ENCODE results near the gene TCP10L.

Gene TCP10L

DNA sequence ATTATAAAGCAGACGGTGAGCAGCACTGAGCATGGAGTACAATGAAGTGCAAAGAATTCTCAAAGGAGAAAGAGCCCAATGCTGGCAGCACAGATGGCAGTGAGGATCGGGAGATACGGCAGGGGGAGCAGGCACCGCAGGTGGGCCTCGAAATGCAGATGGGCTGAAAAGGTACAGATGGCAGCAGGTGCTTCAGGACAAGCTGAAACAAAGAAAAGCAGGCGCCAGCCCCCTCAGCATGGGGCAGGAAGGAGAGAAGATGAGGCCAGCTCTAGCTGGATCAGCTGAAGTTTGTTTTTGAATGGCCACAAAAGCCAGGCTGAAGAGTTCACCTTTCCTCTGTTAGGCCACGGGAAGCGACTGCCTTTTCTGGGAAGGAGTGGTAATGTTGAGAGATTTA, 19.1 kb upstream of the TCP10L start:
- Histone ChIP-seq H4K20me1 (ENCODE audit: insufficient read depth, low read length) (0 out of 2 replicates have a peak, but pooled peaks cover 7% of the 10 kb centered on the region), H3K36me3 (replicated peaks; ENCODE audit: insufficient read depth, low read length) (peaks cover 27% of the 10 kb centered on the region), H3F3A (ENCODE audit: insufficient read depth, low read length) (peaks cover 10% of the 10 kb centered on the region), H3K4me3 (ENCODE audit: low read length) (no peak overlapping the region), H3K79me2 (ENCODE audit: low read length) (peaks cover 15% of the 10 kb centered on the region; the same call in 1 of the 2 replicates), H3K4me2 (ENCODE audit: low read depth, low read length) (no peak overlapping the region), H3K27me3 (replicated peaks; ENCODE audit: insufficient read depth, low read length) (no peaks in the 10 kb centered on the region), H3K9ac (ENCODE audit: low read length) (no peak overlapping the region), H3K4me1 (ENCODE audit: low read length) (no peaks in the 10 kb centered on the region), H3K9me2 (replicated peaks; ENCODE audit: insufficient read depth, low read length) (no peaks in the 10 kb centered on the region), H3K9me3 (replicated peaks; ENCODE audit: insufficient read depth, low read length) (no peaks in the 10 kb centered on the region), H3K27ac (ENCODE audit: low read length) (no peak overlapping the region), H2AFZ (ENCODE audit: low read length) (no peak overlapping the region)
- TF ChIP-seq, protein P1, sequence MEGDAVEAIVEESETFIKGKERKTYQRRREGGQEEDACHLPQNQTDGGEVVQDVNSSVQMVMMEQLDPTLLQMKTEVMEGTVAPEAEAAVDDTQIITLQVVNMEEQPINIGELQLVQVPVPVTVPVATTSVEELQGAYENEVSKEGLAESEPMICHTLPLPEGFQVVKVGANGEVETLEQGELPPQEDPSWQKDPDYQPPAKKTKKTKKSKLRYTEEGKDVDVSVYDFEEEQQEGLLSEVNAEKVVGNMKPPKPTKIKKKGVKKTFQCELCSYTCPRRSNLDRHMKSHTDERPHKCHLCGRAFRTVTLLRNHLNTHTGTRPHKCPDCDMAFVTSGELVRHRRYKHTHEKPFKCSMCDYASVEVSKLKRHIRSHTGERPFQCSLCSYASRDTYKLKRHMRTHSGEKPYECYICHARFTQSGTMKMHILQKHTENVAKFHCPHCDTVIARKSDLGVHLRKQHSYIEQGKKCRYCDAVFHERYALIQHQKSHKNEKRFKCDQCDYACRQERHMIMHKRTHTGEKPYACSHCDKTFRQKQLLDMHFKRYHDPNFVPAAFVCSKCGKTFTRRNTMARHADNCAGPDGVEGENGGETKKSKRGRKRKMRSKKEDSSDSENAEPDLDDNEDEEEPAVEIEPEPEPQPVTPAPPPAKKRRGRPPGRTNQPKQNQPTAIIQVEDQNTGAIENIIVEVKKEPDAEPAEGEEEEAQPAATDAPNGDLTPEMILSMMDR (IDR thresholded peaks at IDR 0.05; ENCODE audit: low read length) = no peak
- no peak for TF ChIP-seq EZH2phosphoT487 (IDR thresholded peaks at IDR 0.05; ENCODE audit: low read length)
- no peak for TF ChIP-seq EZH2 (optimal IDR thresholded peaks at IDR 0.05; ENCODE audit: low read depth, low read length)
- no peak for DNase-seq

DNA sequence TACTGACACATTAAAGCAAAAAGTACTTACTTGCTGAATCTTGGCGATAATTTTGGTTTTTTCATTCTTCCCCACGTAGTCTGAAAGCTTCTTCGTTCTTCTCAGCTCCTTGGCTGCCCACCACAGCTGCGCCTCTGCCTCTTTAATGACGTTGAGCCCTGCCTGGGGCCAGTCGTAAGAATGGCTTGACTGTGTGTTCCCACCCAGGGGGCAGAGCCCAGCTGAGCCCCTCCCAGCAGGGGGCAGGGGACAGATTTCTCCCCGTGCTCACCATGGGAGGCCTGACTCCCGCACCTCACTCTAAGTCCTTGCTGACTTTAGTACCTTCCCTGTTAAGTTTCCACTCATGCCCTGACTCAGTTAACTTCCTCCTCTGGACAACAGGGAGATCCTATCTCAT, 17.8 kb upstream of the TCP10L start:
- 0 out of 2 replicates have a peak, but pooled peaks cover 7% of the 10 kb centered on the region for H4K20me1 ChIP-seq (ENCODE audit: insufficient read depth, low read length)
- H2AFZ ChIP-seq (ENCODE audit: low read length) = no peak overlapping the region
- H3K27me3 ChIP-seq (replicated peaks; ENCODE audit: insufficient read depth, low read length) = no peaks in the 10 kb centered on the region
- H3F3A ChIP-seq (ENCODE audit: insufficient read depth, low read length) = peaks cover 10% of the 10 kb centered on the region
- no peaks in the 10 kb centered on the region for H3K4me1 ChIP-seq (ENCODE audit: low read length)
- H3K9me2 ChIP-seq (replicated peaks; ENCODE audit: insufficient read depth, low read length) = no peaks in the 10 kb centered on the region
- H3K27ac ChIP-seq (ENCODE audit: low read length) = no peak overlapping the region
- no peak overlapping the region for H3K9ac ChIP-seq (ENCODE audit: low read length)
- H3K4me2 ChIP-seq (ENCODE audit: low read depth, low read length) = no peak overlapping the region
- H3K9me3 ChIP-seq (replicated peaks; ENCODE audit: insufficient read depth, low read length) = no peaks in the 10 kb centered on the region
- H3K4me3 ChIP-seq (ENCODE audit: low read length) = no peak overlapping the region
- no peak for DNase-seq
- TF ChIP-seq, protein P1 (IDR thresholded peaks at IDR 0.05; ENCODE audit: low read length) = no peak
- TF ChIP-seq EZH2 (optimal IDR thresholded peaks at IDR 0.05; ENCODE audit: low read depth, low read length) = no peak
- no peak for TF ChIP-seq EZH2phosphoT487 (IDR thresholded peaks at IDR 0.05; ENCODE audit: low read length)
- 0 out of 2 replicates have a peak, but pooled peaks cover 10% of the 10 kb centered on the region for H3K79me2 ChIP-seq (ENCODE audit: low read length)
- peaks cover 27% of the 10 kb centered on the region for H3K36me3 ChIP-seq (replicated peaks; ENCODE audit: insufficient read depth, low read length)

DNA sequence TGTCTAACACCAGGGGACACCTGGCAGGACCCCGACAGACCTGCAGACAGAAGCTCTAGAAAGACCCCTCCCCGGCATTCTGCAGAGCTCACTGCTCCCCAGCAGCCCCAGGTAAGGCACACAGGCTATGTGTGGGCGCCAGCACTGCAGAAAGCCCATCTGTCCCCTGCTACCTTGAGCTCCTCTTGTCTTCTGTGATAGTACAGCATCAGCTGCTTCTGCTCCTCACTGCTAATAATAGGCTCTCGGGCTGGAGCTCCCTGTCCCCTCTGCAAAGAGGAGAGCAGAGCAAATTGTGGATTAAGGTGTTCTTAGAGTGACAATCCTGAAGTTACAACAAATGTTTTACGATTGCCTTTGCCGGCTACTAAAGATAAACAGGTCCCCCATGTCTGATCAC, 16.8 kb upstream of the TCP10L start:
- Histone ChIP-seq H2AFZ (ENCODE audit: low read length) (no peak overlapping the region), H3K9me2 (replicated peaks; ENCODE audit: insufficient read depth, low read length) (no peaks in the 10 kb centered on the region), H3K27ac (ENCODE audit: low read length) (no peak overlapping the region), H3K27me3 (replicated peaks; ENCODE audit: insufficient read depth, low read length) (no peaks in the 10 kb centered on the region), H4K20me1 (ENCODE audit: insufficient read depth, low read length) (0 out of 2 replicates have a peak, but pooled peaks cover 7% of the 10 kb centered on the region), H3K4me1 (ENCODE audit: low read length) (no peaks in the 10 kb centered on the region), H3K36me3 (replicated peaks; ENCODE audit: insufficient read depth, low read length) (peaks cover 23% of the 10 kb centered on the region), H3K9ac (ENCODE audit: low read length) (no peak overlapping the region), H3F3A (ENCODE audit: insufficient read depth, low read length) (peaks cover 10% of the 10 kb centered on the region), H3K4me3 (ENCODE audit: low read length) (no peak overlapping the region), H3K79me2 (ENCODE audit: low read length) (0 out of 2 replicates have a peak, but pooled peaks cover 7% of the 10 kb centered on the region), H3K4me2 (ENCODE audit: low read depth, low read length) (no peak overlapping the region), H3K9me3 (replicated peaks; ENCODE audit: insufficient read depth, low read length) (no peaks in the 10 kb centered on the region)
- no peak for TF ChIP-seq EZH2phosphoT487 (IDR thresholded peaks at IDR 0.05; ENCODE audit: low read length)
- no peak for TF ChIP-seq EZH2 (optimal IDR thresholded peaks at IDR 0.05; ENCODE audit: low read depth, low read length)
- no peak for DNase-seq

DNA sequence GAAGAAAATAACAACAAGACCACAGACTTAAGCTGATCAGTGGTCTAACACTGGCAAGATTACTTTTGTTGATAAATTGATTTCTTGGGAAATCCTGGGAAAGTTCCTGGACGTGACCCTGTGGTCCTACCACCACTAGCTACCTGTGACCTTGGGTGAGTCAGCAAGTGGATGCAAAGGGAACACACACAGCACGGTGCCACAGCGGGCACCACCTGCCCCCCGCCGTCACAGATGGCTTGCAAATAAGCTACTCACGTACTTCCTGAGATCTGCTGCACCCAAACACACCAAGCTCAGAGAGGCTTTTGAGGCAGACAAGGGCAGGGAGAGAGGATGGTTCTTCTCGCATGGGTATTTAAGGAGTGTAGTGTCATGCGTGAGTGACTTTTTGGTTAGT, 14.2 kb upstream of the TCP10L start:
- no peak overlapping the region for H3K4me3 ChIP-seq (ENCODE audit: low read length)
- H3K36me3 ChIP-seq (replicated peaks; ENCODE audit: insufficient read depth, low read length) = peaks cover 13% of the 10 kb centered on the region; the same call in 1 of the 2 replicates
- H3K4me2 ChIP-seq (ENCODE audit: low read depth, low read length) = no peak overlapping the region
- no peaks in the 10 kb centered on the region for H3K9me2 ChIP-seq (replicated peaks; ENCODE audit: insufficient read depth, low read length)
- no peak overlapping the region for H2AFZ ChIP-seq (ENCODE audit: low read length)
- H3K4me1 ChIP-seq (ENCODE audit: low read length) = peaks cover 4% of the 10 kb centered on the region
- H3K27ac ChIP-seq (ENCODE audit: low read length) = no peak overlapping the region
- peaks cover 9% of the 10 kb centered on the region; the same call in 1 of the 2 replicates for H3K27me3 ChIP-seq (replicated peaks; ENCODE audit: insufficient read depth, low read length)
- H3K9ac ChIP-seq (ENCODE audit: low read length) = no peak overlapping the region
- H3K79me2 ChIP-seq (ENCODE audit: low read length) = no peaks in the 10 kb centered on the region
- 0 out of 2 replicates have a peak, but pooled peaks cover 7% of the 10 kb centered on the region for H4K20me1 ChIP-seq (ENCODE audit: insufficient read depth, low read length)
- H3F3A ChIP-seq (ENCODE audit: insufficient read depth, low read length) = peaks cover 16% of the 10 kb centered on the region
- no peak for DNase-seq
- no peaks in the 10 kb centered on the region for H3K9me3 ChIP-seq (replicated peaks; ENCODE audit: insufficient read depth, low read length)
- TF ChIP-seq, protein P1 (IDR thresholded peaks at IDR 0.05; ENCODE audit: low read length) = no peak

All from MM.1S (cell line).